ENCODE results near the gene AK5.

The AK5 gene

GRCh38 chr1:77348549-77348948 lies 66.7 kb downstream of the AK5 start:
- in situ Hi-C loops (cut with HindIII; ENCODE audit: low sequenced_read_pairs), result no loop called here

DNA sequence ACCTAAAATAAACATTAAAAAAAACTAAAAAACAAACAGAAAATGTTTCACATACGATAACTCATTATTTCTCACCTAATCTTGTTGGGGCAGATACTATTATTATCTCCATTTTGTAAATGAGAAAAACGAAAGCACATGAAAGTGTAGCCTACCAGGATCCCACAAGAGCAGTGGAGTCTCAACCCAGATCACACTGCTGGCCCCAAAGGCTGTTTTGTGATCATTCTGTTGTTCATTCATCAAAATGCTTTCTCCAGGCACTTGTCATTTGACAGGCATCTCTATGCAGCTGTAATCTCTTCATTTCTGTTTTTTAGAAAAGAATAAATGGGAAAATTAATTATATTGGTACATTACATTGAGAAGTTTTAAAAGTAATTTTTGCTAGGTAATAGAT lies 67.5 kb downstream of the AK5 start:
- in situ Hi-C loops (cut with HindIII; ENCODE audit: low sequenced_read_pairs), result no loop called here

- in situ Hi-C loops (cut with HindIII; ENCODE audit: low sequenced_read_pairs), result no loop called here
Observed at GRCh38 chr1:77350012-77350770, 68.4 kb downstream of the AK5 start.

DNA sequence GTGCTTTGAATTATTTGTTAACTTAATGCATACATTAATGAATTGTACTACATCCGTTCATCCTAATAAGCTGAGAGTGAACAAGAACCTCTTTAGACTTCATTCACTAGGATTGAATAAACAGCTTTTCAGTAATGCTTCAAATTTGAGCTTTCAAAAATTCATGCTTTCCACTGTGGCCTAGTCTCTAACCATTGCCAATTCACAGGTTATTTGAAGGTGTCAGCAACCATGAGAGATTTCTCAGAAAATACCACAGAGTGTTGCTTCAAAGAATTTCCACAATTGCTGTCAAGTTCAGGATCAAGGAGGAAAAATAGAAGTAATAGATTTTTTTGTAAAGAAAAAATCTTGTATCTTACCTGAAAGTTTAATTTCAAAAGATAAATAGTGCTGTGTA lies 72.7 kb downstream of the AK5 start:
- in situ Hi-C loops (cut with HindIII; ENCODE audit: low sequenced_read_pairs), result no loop called here

- in situ Hi-C loops (cut with HindIII; ENCODE audit: low sequenced_read_pairs), result no loop called here
Observed at GRCh38 chr1:77355010-77355409, 73.2 kb downstream of the AK5 start.

DNA sequence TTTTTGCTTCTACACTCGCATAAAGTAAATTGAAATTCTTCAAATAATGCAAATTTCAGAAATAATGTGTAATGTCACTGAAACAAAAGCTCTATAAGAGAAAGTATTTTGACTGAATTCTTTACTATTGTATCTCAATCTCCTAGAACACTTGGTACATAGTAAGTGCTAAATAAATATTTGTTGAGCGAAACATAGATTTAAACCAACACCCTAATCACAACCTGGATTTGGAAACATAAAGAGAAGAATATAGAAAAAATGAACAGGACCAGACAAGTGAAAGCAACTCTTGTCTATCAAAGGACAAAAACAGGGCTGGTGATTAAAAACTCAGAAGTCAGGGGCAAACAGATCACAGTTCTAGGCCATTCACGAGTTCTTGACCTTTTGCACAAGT lies 74.3 kb downstream of the AK5 start:
- in situ Hi-C loops (cut with HindIII; ENCODE audit: low sequenced_read_pairs), result no loop called here

GRCh38 chr1:77360256-77360655 lies 78.4 kb downstream of the AK5 start:
- in situ Hi-C loops (cut with HindIII; ENCODE audit: low sequenced_read_pairs), result no loop called here

DNA sequence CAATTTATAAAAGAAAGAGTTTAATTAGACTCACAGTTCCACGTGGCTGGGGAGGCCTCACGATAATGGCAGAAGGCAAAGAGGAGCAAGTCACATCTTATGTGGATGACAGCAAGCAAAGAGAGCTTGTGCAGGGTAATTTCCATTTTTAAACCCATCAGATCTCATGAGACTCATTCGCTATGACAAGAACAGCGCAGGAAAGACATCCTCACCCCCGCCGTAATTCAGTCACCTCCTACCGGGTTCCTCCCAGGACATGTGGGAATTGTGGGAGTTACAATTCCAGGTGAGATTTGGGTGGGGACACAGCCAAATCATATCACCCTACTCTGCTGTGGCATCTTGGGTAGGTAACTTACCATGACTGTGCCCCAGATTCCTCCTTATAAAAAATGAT lies 79.8 kb downstream of the AK5 start:
- in situ Hi-C loops (cut with HindIII; ENCODE audit: low sequenced_read_pairs), result no loop called here

- in situ Hi-C loops (cut with HindIII; ENCODE audit: low sequenced_read_pairs), result no loop called here
Observed at GRCh38 chr1:77370161-77370560, 88.3 kb downstream of the AK5 start.

DNA sequence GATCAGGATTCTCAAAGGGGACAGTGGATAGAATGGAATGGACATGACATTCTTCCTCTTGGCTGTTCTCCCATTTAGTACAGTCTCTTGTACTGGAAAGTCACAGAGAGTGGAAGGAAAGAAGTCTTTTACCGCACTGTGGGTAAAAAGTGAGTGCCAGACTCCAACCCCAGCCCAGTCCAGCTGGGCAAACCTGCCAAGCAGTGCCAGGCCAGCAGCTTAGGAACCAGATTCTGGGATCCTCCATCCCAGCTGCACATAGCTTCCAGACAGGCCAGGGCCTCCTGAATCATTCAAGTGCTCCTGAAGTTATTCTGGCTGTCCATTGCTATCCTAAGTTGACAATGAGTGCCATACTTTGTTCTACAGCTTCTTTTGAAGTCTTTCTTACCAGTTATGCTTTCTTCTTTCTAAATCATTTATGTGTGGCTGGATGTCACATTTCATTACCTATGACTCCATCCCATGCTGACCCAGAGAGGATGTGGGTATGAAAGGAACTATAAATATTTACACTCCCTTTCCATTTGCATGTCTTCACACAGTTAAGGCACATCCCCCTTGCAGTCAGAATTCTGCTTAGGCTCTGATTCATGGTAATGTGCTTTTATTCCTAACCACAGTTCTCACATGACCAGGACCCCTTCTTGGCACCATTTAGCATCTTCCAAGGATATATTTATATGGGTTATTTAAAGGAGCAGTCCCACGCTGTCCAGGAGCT lies 88.9 kb downstream of the AK5 start:
- in situ Hi-C loops (cut with HindIII; ENCODE audit: low sequenced_read_pairs), result no loop called here

- in situ Hi-C loops (cut with HindIII; ENCODE audit: low sequenced_read_pairs), result no loop called here
Observed at GRCh38 chr1:77371396-77371795, 89.6 kb downstream of the AK5 start.

DNA sequence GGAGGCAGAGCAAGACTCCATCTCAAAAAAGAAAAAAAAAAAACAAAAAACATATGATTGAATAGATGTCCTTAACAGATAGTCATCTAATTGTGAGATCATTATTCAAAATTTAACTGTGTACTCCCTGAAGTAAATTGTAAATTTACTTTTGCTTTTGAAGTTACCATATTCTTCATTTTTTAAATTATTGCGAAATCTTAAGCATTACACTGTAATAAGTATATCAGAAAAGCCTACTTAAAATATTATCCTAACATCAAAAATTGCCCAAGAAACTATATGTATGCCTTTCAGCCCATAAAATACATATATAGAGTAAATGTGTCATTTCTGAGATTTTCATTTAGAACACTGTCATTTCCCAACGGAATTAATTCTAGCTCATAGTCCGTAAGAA lies 91.9 kb downstream of the AK5 start:
- in situ Hi-C loops (cut with HindIII; ENCODE audit: low sequenced_read_pairs), result no loop called here

DNA sequence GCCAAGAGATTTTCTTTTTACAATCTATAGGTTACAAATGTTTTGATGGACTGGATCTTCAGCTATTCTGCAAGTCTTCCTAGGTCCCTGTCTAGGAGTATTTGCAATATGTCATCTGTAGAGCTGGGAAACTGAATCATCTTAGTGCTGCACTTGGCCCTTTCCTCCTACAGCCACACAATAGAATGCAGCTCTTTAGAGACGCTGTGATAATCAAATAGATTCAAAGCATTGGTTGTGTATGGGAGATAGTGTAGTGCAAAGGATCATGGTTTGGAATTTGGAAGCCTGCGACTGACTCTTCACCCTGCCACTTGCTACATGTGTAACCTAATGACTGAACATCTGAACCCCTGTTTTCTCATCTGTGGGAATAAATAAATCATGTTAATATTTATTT lies 93.7 kb downstream of the AK5 start:
- in situ Hi-C loops (cut with HindIII; ENCODE audit: low sequenced_read_pairs), result no loop called here

- in situ Hi-C loops (cut with HindIII; ENCODE audit: low sequenced_read_pairs), result no loop called here
Observed at GRCh38 chr1:77375990-77376389, 94.2 kb downstream of the AK5 start.

GRCh38 chr1:77378723-77379535 lies 97.1 kb downstream of the AK5 start:
- in situ Hi-C loops (cut with HindIII; ENCODE audit: low sequenced_read_pairs), result no loop called here

DNA sequence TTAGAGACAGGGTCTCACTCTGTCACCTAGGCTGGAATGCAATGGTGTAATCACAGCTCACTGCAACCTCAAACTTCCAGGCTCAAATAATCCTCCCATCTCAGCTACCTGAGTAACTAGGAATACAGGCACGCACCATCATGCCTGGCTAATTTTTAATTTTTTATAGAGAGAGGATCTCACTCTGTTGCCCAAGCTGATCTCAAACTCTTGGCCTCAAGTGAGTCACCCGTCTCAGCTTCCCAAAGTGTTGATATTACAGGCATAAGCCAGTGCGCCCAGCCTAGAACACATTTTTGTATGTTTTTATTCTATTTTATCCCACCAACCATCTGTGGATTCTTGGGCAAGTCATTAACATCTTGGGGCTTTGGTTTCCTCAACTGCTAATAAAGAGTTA lies 100.5 kb downstream of the AK5 start:
- in situ Hi-C loops (cut with HindIII; ENCODE audit: low sequenced_read_pairs), result no loop called here

- in situ Hi-C loops (cut with HindIII; ENCODE audit: low sequenced_read_pairs), result no loop called here
Observed at GRCh38 chr1:77383236-77383635, 101.4 kb downstream of the AK5 start.

- in situ Hi-C loops (cut with HindIII; ENCODE audit: low sequenced_read_pairs), result no loop called here
Observed at GRCh38 chr1:77385551-77385950, 103.7 kb downstream of the AK5 start.

DNA sequence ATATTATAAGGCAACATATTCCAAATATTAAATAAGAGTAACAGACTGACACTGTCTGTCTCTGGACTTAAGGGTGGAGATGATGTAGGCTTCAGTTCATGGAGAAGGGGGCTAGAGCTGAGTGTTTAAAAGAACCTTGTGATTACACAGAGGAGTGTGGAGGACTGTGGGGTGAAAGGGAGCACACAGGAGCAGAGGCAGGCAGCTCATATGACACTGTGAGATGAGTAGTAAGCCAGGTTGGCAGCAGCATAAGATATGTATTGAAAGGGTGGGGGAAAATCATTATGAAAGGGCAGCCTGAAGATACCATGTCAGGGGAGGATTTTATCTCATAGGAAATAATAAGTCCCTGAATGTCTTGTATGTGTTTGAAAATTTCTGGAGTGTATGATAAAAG lies 104.5 kb downstream of the AK5 start:
- in situ Hi-C loops (cut with HindIII; ENCODE audit: low sequenced_read_pairs), result no loop called here

GRCh38 chr1:77387553-77387952 lies 105.7 kb downstream of the AK5 start:
- in situ Hi-C loops (cut with HindIII; ENCODE audit: low sequenced_read_pairs), result no loop called here

DNA sequence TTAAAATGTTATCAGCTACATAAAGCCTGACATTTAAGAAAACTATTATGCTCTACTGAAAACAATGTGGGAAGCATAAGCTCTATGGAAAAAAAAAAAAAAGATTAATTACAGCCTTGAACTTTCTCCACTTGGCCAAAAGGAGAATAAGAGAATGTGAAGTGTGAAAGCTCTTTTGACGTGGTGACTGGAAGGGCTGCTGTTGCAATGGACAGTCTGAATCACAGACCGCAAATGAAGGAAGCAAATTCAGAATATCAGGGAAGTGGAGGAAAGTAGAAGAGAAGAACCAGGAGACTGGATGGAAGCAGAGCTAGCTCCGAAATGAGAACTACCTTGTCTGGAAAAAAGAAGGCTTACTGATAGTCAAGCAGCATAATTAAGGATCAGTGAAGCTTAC lies 106.8 kb downstream of the AK5 start:
- in situ Hi-C loops (cut with HindIII; ENCODE audit: low sequenced_read_pairs), result no loop called here

DNA sequence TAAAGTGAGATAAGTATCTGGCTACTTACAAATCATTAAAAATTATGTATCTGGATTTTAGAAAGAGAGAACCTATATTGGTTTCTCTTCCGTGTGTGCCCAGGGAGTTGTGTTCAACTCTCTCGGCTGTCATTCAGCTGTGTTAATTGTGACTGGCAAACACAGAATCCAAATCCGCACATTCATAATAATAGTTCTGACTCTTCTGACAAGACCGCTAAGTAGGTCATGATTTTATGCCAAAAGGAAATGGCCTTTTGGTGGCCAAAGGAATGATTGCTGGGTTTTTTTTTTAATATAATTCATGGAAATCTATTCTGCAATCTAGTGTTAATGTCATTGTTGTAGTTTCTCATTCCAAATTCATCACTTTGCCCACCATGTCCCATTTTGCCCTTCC lies 110.7 kb downstream of the AK5 start:
- in situ Hi-C loops (cut with HindIII; ENCODE audit: low sequenced_read_pairs), result no loop called here

Measured in endothelial cell of hepatic sinusoid (primary cell).